OCI-LY7 (cell line): Measurements from ENCODE around the gene PKD1L1. TPM values are rescaled to one million over a fixed set of nuclear protein-coding genes. Genes with fewer than 3 reads are reported as not detected.
A peak's percentile ranks its signal among the peaks of the same experiment; 100 is the strongest.

Experiments
- BruUV-seq: library from RNA; stranded (reverse); fragments of 400-500 nt; replicated peaks from 2 replicates; lab custom pipeline; 2021; lab: Mats Ljungman, UMichigan
- CTCF ChIA-PET: fragments of 300-600 bp; sonication (Branson Sonifier 250); formaldehyde crosslinking; loops from one replicate; lab custom pipeline; 2022; ENCODE audit warnings: antibody characterized with exemption; ENCODE audit not compliant: unreplicated experiment; lab: Charles Lee
- POLR2A ChIA-PET: fragments of 300-600 bp; sonication (Branson Sonifier 250); formaldehyde crosslinking; loops from one replicate; lab custom pipeline; 2022; ENCODE audit warnings: antibody characterized with exemption; lab: Charles Lee
- DNase-seq: peaks from one replicate; pipeline ENCODE4 v3.0.0-alpha.2; 2015; ENCODE audit warnings: low spot score
- H2AFZ ChIP-seq: fragments of 200-600 bp; sonication (generic), shearing (Covaris generic); 2 replicates; pipeline ENCODE4 v1.6.1; 2014; ENCODE audit warnings: mild to moderate bottlenecking, antibody characterized with exemption, low read length, moderate library complexity
- H3K27ac ChIP-seq: fragments of 200-600 bp; sonication (generic); 2 replicates; pipeline ENCODE4 v1.5.1; 2014; ENCODE audit warnings: mixed run types, low read depth, mild to moderate bottlenecking, moderate library complexity, low read length, inconsistent platforms; ENCODE audit not compliant: poor library complexity, severe bottlenecking
- H3K36me3 ChIP-seq: fragments of 200-600 bp; sonication (generic); 2 replicates; pipeline ENCODE4 v1.6.1; 2014; ENCODE audit warnings: mild to moderate bottlenecking, antibody characterized with exemption, low read length, moderate library complexity, mixed read lengths; ENCODE audit not compliant: insufficient read depth
- H3K4me1 ChIP-seq: fragments of 200-600 bp; sonication (generic); 2 replicates; pipeline ENCODE4 v1.5.1; 2014; ENCODE audit warnings: mild to moderate bottlenecking, low read length; ENCODE audit not compliant: insufficient read depth, poor library complexity, severe bottlenecking
- H3K4me2 ChIP-seq: fragments of 200-600 bp; sonication (generic); 2 replicates; pipeline ENCODE4 v1.6.1; 2014; ENCODE audit warnings: mild to moderate bottlenecking, low read length
- H3K4me3 ChIP-seq: fragments of 200-600 bp; sonication (generic); 2 replicates; pipeline ENCODE4 v1.5.1; 2014; ENCODE audit warnings: mild to moderate bottlenecking, low read depth, low read length; ENCODE audit not compliant: poor library complexity, severe bottlenecking
- H3K79me2 ChIP-seq: fragments of 200-600 bp; sonication (generic); 2 replicates; pipeline ENCODE4 v1.6.1; 2016; ENCODE audit warnings: low read depth, mild to moderate bottlenecking, low read length, moderate library complexity, mixed read lengths; ENCODE audit not compliant: insufficient read depth
- H3K9me2 ChIP-seq: fragments of 200-600 bp; sonication (generic); 2 replicates; pipeline ENCODE4 v1.6.1; 2016; ENCODE audit warnings: mild to moderate bottlenecking, low read length, mixed read lengths; ENCODE audit not compliant: insufficient read depth
- H3K9me3 ChIP-seq: fragments of 200-600 bp; sonication (generic); 2 replicates; pipeline ENCODE4 v1.6.1; 2014; ENCODE audit warnings: mild to moderate bottlenecking, mixed run types, low read length, mixed read lengths
- H4K20me1 ChIP-seq: fragments of 200-600 bp; sonication (generic); 2 replicates; pipeline ENCODE4 v1.6.1; 2014; ENCODE audit warnings: mild to moderate bottlenecking, antibody characterized with exemption, low read length, moderate library complexity, mixed read lengths; ENCODE audit not compliant: insufficient read depth
- CTCF ChIP-seq: fragments of 200-600 bp; sonication (generic); conservative IDR thresholded peaks from 2 replicates; pipeline ENCODE4 v1.5.1; 2014; ENCODE audit warnings: mild to moderate bottlenecking, antibody characterized with exemption, low read length, moderate library complexity, mixed read lengths
- EZH2phosphoT487 ChIP-seq: fragments of 200-600 bp; sonication (generic); IDR thresholded peaks from 2 replicates; pipeline ENCODE4 v1.6.1; 2018; ENCODE audit warnings: low read depth, borderline replicate concordance, mild to moderate bottlenecking, mixed run types, antibody characterized with exemption, low read length, moderate library complexity, mixed read lengths
- intact Hi-C: fragments of 100-400 bp; cut with micrococcal nuclease; formaldehyde crosslinking; loops from one replicate; pipeline ENCODE4 v1.10.0; 2022; ENCODE audit not compliant: unreplicated experiment
- total RNA-seq, 2 experiments: library from RNA; depleted of rRNA in 1 of 2; stranded (reverse); fragments of >200 nt in 1 of 2; shearing (Covaris generic) in 1 of 2; gene quantifications; 2 replicates each; pipeline ENCODE4 v1.2.3, GENCODE V29; 2014 to 2022

PKD1L1 gene
- total RNA-seq, 2 experiments from 2014 or later = 0.19 to 0.63 TPM

GRCh38 chr7:47818796-47819606, 129.3 kb downstream of the PKD1L1 start:
- no peak overlapping the region for H3K27ac ChIP-seq
- no peaks in the 10 kb centered on the region for H3K79me2 ChIP-seq
- POLR2A ChIA-PET = interaction anchor here (0.6 to 0.7 kb wide), 4 partner anchors 62 to 268 kb away, joined by 3 to 4 read pairs (median 4); no protein-coding TSS in a partner anchor
- H2AFZ ChIP-seq = peak overlapping the region; percentile 1; the same call in 1 of the 2 replicates
- no peaks in the 10 kb centered on the region for H3K9me3 ChIP-seq
- H3K4me1 ChIP-seq = peaks cover 9% of the 10 kb centered on the region
- CTCF ChIA-PET = interaction anchor here (0.5 to 1.6 kb wide), 5 partner anchors 10 to 553 kb away, joined by 3 to 8 read pairs (median 3); no protein-coding TSS in a partner anchor
- no TSS peak for BruUV-seq
- H3K9me2 ChIP-seq = no peaks in the 10 kb centered on the region
- no peak overlapping the region for H3K4me3 ChIP-seq
- TF ChIP-seq EZH2phosphoT487 (no peak), CTCF (peak; percentile 100)
- no peaks in the 10 kb centered on the region for H4K20me1 ChIP-seq
- H3K4me2 ChIP-seq = no peak overlapping the region
- peak; percentile 80 for DNase-seq
- intact Hi-C loops = loop anchor here (1.0 to 5.0 kb wide), 10 partner anchors 97 to 553 kb away; no protein-coding TSS in a partner anchor
- H3K36me3 ChIP-seq = no peaks in the 10 kb centered on the region

GRCh38 chr7:47817917-47818316, 130.3 kb downstream of the PKD1L1 start:
- Histone ChIP-seq H3K36me3 (no peaks in the 10 kb centered on the region), H3K79me2 (no peaks in the 10 kb centered on the region), H3K4me2 (no peak overlapping the region), H3K4me1 (peaks cover 9% of the 10 kb centered on the region), H3K27ac (no peak overlapping the region), H3K9me2 (no peaks in the 10 kb centered on the region), H4K20me1 (no peaks in the 10 kb centered on the region), H2AFZ (no peak overlapping the region), H3K4me3 (no peak overlapping the region), H3K9me3 (no peaks in the 10 kb centered on the region)
- ChIA-PET POLR2A (no interaction called here), CTCF (no interaction called here)
- intact Hi-C loops = loop anchor here (2.0 to 5.0 kb wide), 5 partner anchors 96 to 333 kb away; no protein-coding TSS in a partner anchor
- DNase-seq = no peak
- BruUV-seq = no TSS peak
- TF ChIP-seq CTCF = no peak

GRCh38 chr7:47816647-47817046, 131.6 kb downstream of the PKD1L1 start:
- Histone ChIP-seq H3K79me2 (no peaks in the 10 kb centered on the region), H3K9me3 (no peaks in the 10 kb centered on the region), H3K4me2 (no peak overlapping the region), H3K9me2 (no peaks in the 10 kb centered on the region), H4K20me1 (no peaks in the 10 kb centered on the region), H3K36me3 (no peaks in the 10 kb centered on the region), H3K27ac (no peak overlapping the region), H3K4me3 (no peak overlapping the region), H3K4me1 (peaks cover 9% of the 10 kb centered on the region), H2AFZ (no peak overlapping the region)
- no peak for TF ChIP-seq EZH2phosphoT487
- TF ChIP-seq CTCF = no peak
- BruUV-seq = no TSS peak
- intact Hi-C loops = loop anchor here (5.0 kb wide), 1 partner anchor 94 kb away; no protein-coding TSS in a partner anchor
- DNase-seq = no peak
- POLR2A ChIA-PET = no interaction called here
- CTCF ChIA-PET = no interaction called here
